ENCODE results near the gene SLC22A3.

- TF ChIP-seq CTCF (conservative IDR thresholded peaks at IDR 0.05 in 1 of 2, IDR thresholded peaks at IDR 0.05 in 1 of 2; ENCODE audit: extremely low read depth in 1 of 2, insufficient read depth in 1 of 2, low read depth in 1 of 2, low read length in 2 of 2), result no peak
- TF ChIP-seq EZH2 (IDR thresholded peaks at IDR 0.05; ENCODE audit: borderline replicate concordance, low read length), result no peak
These were observed 46.5 kb downstream of the SLC22A3 start for GRCh38 chr6:160394654-160395035.

Measured in mammary epithelial cell (primary cell).